Measurements from ENCODE around the gene ANKRD60. TPM values are rescaled to one million over a fixed set of nuclear protein-coding genes. Genes with fewer than 3 reads are reported as not detected.

The ANKRD60 gene
- total RNA-seq, 4 donors from 2014 or later, result not detected

DNA sequence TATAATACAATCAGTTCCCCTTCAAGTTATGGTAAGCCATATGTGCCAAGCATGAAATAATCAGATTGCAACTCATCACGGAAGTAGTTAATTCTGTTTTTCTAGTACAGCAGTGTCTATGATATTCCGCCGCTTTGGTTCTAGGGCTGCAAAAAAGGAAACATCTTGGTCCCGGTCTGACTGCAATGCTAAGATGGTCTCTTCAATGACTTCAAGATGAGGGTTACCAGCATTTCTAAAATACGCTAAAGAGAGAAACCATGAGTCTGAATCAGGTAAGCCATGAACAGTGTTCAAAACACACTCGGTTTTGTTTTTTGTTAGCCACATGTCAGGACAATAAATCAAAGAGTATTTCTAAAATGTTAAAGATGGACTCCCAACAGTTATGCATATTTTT lies 3.2 kb upstream of the ANKRD60 start:
- no peak for DNase-seq (ENCODE audit: low spot score)
- no peak for TF ChIP-seq CTCF (IDR thresholded peaks at IDR 0.05)
- no peak for ATAC-seq (ENCODE audit: low FRiP score)

DNA sequence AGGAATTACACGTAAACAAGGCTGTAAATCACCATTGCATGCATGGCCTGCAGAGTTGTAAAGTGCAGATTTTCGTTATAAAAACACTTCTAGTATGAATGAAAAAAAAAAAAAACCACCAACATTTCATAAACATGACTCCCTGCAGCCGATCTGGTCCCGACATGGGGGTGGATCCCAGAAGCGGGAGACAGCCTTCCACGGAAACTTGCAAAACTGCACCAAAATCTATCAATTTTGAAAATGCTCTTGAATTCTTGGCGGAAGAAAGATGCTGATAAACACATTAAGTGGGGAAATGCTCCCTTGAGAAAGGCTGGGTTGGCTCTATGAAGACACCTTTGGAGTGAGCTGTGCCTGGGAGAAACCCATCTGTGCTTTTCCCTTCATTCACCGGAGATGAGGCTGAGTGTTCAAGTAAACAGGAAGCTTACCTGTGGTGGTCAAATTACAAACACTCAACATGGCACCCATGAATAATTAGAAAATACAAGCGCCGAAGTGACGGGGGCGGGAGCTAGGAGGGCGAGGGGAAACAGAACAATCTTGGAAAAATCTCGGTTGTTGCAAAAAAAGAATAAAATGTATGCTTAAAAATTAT lies 845 bp upstream of the ANKRD60 start:
- TF ChIP-seq CTCF (IDR thresholded peaks at IDR 0.05), result no peak
- ATAC-seq (ENCODE audit: low FRiP score), result no peak
- no peak for DNase-seq (ENCODE audit: low spot score)

DNA sequence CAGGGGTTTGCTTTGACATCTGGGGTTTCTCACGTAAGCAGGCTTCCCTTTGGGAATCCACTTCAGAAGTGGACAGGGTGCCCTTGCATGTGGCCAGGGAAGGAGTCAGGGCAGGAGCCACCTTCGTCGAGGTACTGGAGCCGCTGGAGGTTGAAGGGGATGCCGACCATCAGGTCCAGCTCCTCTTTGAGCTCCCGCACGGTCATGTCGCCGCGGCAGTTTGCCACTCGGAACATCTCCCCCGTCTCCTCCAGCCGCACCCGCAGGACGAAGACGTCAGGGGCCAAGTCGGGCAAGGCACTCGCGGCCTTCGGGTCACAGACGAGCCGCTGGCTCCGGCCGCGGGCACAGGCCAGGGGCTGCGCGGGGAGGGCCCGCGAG lies 360 bp downstream of the ANKRD60 start:
- no peak for TF ChIP-seq CTCF (IDR thresholded peaks at IDR 0.05)
- DNase-seq (ENCODE audit: low spot score) (no peak), ATAC-seq (ENCODE audit: low FRiP score) (peak; percentile 41)

- DNase-seq (ENCODE audit: low spot score) (no peak), ATAC-seq (ENCODE audit: low FRiP score) (no peak)
- no peak for TF ChIP-seq CTCF (IDR thresholded peaks at IDR 0.05)
Measured at GRCh38 chr20:58227391-58228102, 906 bp downstream of the ANKRD60 start.

GRCh38 chr20:58225452-58226200 lies 2.8 kb downstream of the ANKRD60 start:
- DNase-seq (ENCODE audit: low spot score), result no peak
- no peak for ATAC-seq (ENCODE audit: low FRiP score)
- TF ChIP-seq CTCF (IDR thresholded peaks at IDR 0.05), result no peak

DNA sequence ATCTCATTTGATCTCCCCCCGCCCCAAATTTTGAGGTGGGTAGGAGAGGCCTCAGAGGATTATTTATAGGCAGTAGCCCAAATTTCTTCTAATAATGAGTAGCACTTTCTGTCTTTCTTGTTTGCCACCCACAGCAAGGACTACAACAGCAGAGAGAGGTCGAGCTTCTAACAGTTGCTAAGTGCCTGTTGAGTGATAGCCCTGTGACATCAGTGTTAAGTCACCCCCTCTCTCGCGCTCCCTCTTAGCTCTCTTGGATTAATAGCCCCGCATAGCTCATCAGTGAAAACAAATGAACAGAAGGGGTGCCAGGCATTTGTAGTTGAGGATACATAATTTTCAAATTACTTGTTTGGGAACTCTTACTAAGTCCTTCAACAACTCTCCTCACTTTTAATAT lies 3.5 kb downstream of the ANKRD60 start:
- ATAC-seq (ENCODE audit: low FRiP score), result no peak
- DNase-seq (ENCODE audit: low spot score), result no peak
- TF ChIP-seq CTCF (IDR thresholded peaks at IDR 0.05), result no peak

Data from omental fat pad (tissue), 4 donors.